ENCODE results near the gene KDM4F. TPM values are rescaled to one million over a fixed set of nuclear protein-coding genes. Genes with fewer than 3 reads are reported as not detected.

The KDM4F gene
- total RNA-seq, 1 donor from 2014 or later, result not detected

GRCh38 chr11:95059046-95059445, 9.8 kb downstream of the KDM4F start:
- no peaks in the 10 kb centered on the region for H3F3A ChIP-seq (ENCODE audit: low read depth)
- Mint-ChIP-seq H3K4me1 (no peaks in the 10 kb centered on the region), H3K27me3 (ENCODE audit: insufficient read depth, low read depth) (peaks cover 3% of the 10 kb centered on the region), H3K27ac (no peak overlapping the region), H3K9me3 (no peaks in the 10 kb centered on the region), H3K36me3 (no peaks in the 10 kb centered on the region), H3K4me3 (no peak overlapping the region)
- H3K36me3 ChIP-seq, result no peaks in the 10 kb centered on the region
- no peak overlapping the region for H3K4me2 ChIP-seq
- no peaks in the 10 kb centered on the region for H3K9me3 ChIP-seq (ENCODE audit: low read depth)
- no peaks in the 10 kb centered on the region for H3K79me2 ChIP-seq (ENCODE audit: low read depth)
- H3K4me1 ChIP-seq, result no peaks in the 10 kb centered on the region
- H2AFZ ChIP-seq (replicated peaks), result no peak overlapping the region
- H4K20me1 ChIP-seq (ENCODE audit: low read depth), result no peaks in the 10 kb centered on the region
- no peak for DNase-seq (ENCODE audit: low spot score)
- H3K27me3 ChIP-seq, result peaks cover 29% of the 10 kb centered on the region
- H3K9ac ChIP-seq, result no peak overlapping the region
- no peak overlapping the region for H3K27ac ChIP-seq
- H3K4me3 ChIP-seq, result no peak overlapping the region
- TF ChIP-seq CTCF (IDR thresholded peaks at IDR 0.05) (no peak), EZH2 (IDR thresholded peaks at IDR 0.05) (no peak), EZH2phosphoT487 (IDR thresholded peaks at IDR 0.05) (no peak)

- no peaks in the 10 kb centered on the region for H3K36me3 ChIP-seq
- H2AFZ ChIP-seq (replicated peaks), result no peak overlapping the region
- Mint-ChIP-seq H3K4me3 (peak overlapping the region; percentile 49), H3K4me1 (peaks cover 18% of the 10 kb centered on the region), H3K36me3 (peaks cover 3% of the 10 kb centered on the region), H3K27ac (no peak overlapping the region), H3K9me3 (no peaks in the 10 kb centered on the region), H3K27me3 (ENCODE audit: insufficient read depth, low read depth) (no peaks in the 10 kb centered on the region)
- H3K79me2 ChIP-seq (ENCODE audit: low read depth), result peaks cover 12% of the 10 kb centered on the region
- H3K9me3 ChIP-seq (ENCODE audit: low read depth), result no peaks in the 10 kb centered on the region
- no peak for DNase-seq (ENCODE audit: low spot score)
- no peak overlapping the region for H3K27ac ChIP-seq
- H3K4me3 ChIP-seq, result no peak overlapping the region
- peaks cover 23% of the 10 kb centered on the region for H3F3A ChIP-seq (ENCODE audit: low read depth)
- peaks cover 18% of the 10 kb centered on the region for H3K4me1 ChIP-seq
- H3K4me2 ChIP-seq, result no peak overlapping the region
- no peaks in the 10 kb centered on the region for H4K20me1 ChIP-seq (ENCODE audit: low read depth)
- no peak overlapping the region for H3K9ac ChIP-seq
- H3K27me3 ChIP-seq, result peaks cover 22% of the 10 kb centered on the region
- TF ChIP-seq EZH2 (IDR thresholded peaks at IDR 0.05), result no peak
- no peak for TF ChIP-seq EZH2phosphoT487 (IDR thresholded peaks at IDR 0.05)
- TF ChIP-seq CTCF (IDR thresholded peaks at IDR 0.05), result no peak
Measured at GRCh38 chr11:95065336-95065735, 16.1 kb downstream of the KDM4F start.

- TF ChIP-seq CTCF (IDR thresholded peaks at IDR 0.05), result no peak
- TF ChIP-seq EZH2phosphoT487 (IDR thresholded peaks at IDR 0.05), result no peak
- no peak for TF ChIP-seq EZH2 (IDR thresholded peaks at IDR 0.05)
- H3K27me3 ChIP-seq, result peaks cover 9% of the 10 kb centered on the region
- peaks cover 18% of the 10 kb centered on the region for H3K4me1 ChIP-seq
- Mint-ChIP-seq H3K4me1 (peaks cover 18% of the 10 kb centered on the region), H3K36me3 (peaks cover 10% of the 10 kb centered on the region), H3K9me3 (no peaks in the 10 kb centered on the region), H3K4me3 (peak within 1 kb of the TSS; percentile 98), H3K27me3 (ENCODE audit: insufficient read depth, low read depth) (no peaks in the 10 kb centered on the region), H3K27ac (peak within 1 kb of the TSS; percentile 97)
- DNase-seq (ENCODE audit: low spot score), result no peak
- no peaks in the 10 kb centered on the region for H4K20me1 ChIP-seq (ENCODE audit: low read depth)
- peak within 1 kb of the TSS; percentile 1 for H3K9ac ChIP-seq
- H2AFZ ChIP-seq (replicated peaks), result peak within 1 kb of the TSS; percentile 95
- peak within 1 kb of the TSS; percentile 61 for H3K4me3 ChIP-seq
- H3K4me2 ChIP-seq, result peak within 1 kb of the TSS; percentile 81
- H3F3A ChIP-seq (ENCODE audit: low read depth), result peaks cover 23% of the 10 kb centered on the region
- no peaks in the 10 kb centered on the region for H3K9me3 ChIP-seq (ENCODE audit: low read depth)
- H3K36me3 ChIP-seq, result peaks cover 6% of the 10 kb centered on the region
- H3K79me2 ChIP-seq (ENCODE audit: low read depth), result peaks cover 12% of the 10 kb centered on the region
- H3K27ac ChIP-seq, result no peak within 1 kb of the TSS
Measured at GRCh38 chr11:95066716-95067038, 17.5 kb downstream of the KDM4F start, which contains the start of gene SRSF8. SRSF8 (plus strand) TSS chr11:95066919; CDS start chr11:95067227, 308 bp downstream.

All from neural progenitor cell (in vitro differentiated cells).